ENCODE data around the gene ZW10. TPM values are rescaled to one million over a fixed set of nuclear protein-coding genes. Genes with fewer than 3 reads are reported as not detected.

Gene ZW10
- total RNA-seq, 2 experiments from 2014 or later, result 2.0 to 2.2 TPM

GRCh38 chr11:113782134-113782533 lies 8.6 kb upstream of the ZW10 start:
- TF ChIP-seq, protein P1, sequence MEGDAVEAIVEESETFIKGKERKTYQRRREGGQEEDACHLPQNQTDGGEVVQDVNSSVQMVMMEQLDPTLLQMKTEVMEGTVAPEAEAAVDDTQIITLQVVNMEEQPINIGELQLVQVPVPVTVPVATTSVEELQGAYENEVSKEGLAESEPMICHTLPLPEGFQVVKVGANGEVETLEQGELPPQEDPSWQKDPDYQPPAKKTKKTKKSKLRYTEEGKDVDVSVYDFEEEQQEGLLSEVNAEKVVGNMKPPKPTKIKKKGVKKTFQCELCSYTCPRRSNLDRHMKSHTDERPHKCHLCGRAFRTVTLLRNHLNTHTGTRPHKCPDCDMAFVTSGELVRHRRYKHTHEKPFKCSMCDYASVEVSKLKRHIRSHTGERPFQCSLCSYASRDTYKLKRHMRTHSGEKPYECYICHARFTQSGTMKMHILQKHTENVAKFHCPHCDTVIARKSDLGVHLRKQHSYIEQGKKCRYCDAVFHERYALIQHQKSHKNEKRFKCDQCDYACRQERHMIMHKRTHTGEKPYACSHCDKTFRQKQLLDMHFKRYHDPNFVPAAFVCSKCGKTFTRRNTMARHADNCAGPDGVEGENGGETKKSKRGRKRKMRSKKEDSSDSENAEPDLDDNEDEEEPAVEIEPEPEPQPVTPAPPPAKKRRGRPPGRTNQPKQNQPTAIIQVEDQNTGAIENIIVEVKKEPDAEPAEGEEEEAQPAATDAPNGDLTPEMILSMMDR (IDR thresholded peaks at IDR 0.05), result no peak
- no peaks in the 10 kb centered on the region for H3K36me3 ChIP-seq (ENCODE audit: insufficient read depth, low read length)
- peaks cover 35% of the 10 kb centered on the region for H3K27me3 Mint-ChIP-seq
- no peaks in the 10 kb centered on the region for H3K36me3 Mint-ChIP-seq (ENCODE audit: low read depth)
- H3K4me3 Mint-ChIP-seq, result no peak overlapping the region
- no peaks in the 10 kb centered on the region for H3K9me3 ChIP-seq (ENCODE audit: control insufficient read depth in 1 of 2, insufficient read depth in 1 of 2, low read length in 2 of 2)
- H3K4me1 ChIP-seq (ENCODE audit: insufficient read depth, low read length), result no peaks in the 10 kb centered on the region
- POLR2A ChIA-PET, result no interaction called here
- peaks cover 0 to 20% of the 10 kb centered on the region in 2 experiments for H3K27me3 ChIP-seq (ENCODE audit: control insufficient read depth in 1 of 2, insufficient read depth in 2 of 2, low read length in 2 of 2)
- no peak for DNase-seq
- H3K27ac Mint-ChIP-seq, result no peak overlapping the region
- no peak for ATAC-seq (ENCODE audit: poor library complexity)
- CTCF ChIA-PET, result interaction anchor here (1.2 kb wide), 1 partner anchor 9 kb away, joined by 4 read pairs; the partner anchor contains the start of gene ZW10
- intact Hi-C loops (cut with DNase I, micrococcal nuclease), result no loop called here
- no peak overlapping the region for H3K4me3 ChIP-seq (ENCODE audit: low read length)
- H3K4me1 Mint-ChIP-seq (ENCODE audit: low read depth), result no peaks in the 10 kb centered on the region
- H3K9me3 Mint-ChIP-seq, result no peaks in the 10 kb centered on the region
- H3K27ac ChIP-seq (ENCODE audit: low read depth in 1 of 2, low read length in 2 of 2), result no peak overlapping the region

DNA sequence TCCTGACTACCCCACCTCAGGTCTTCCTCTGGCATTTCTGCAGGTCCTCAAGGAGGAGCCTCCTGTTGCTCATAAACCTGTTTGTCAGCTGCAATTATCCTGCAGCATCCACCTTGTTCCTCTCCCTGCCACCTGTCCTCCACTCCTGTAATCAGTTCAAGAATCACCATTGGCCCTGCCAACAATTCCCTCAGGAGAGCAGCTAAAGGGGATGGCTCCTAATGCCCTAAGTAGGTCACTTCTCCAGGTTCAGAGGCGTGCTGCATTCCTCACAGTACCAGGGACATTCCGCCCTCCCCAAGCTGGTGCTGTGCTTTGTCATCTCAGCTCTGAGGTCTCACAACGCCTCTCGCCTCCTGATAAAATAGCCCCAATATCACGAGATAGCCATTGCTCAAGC lies 8.2 kb upstream of the ZW10 start:
- POLR2A ChIA-PET, result no interaction called here
- H3K27ac ChIP-seq (ENCODE audit: low read depth in 1 of 2, low read length in 2 of 2), result no peak overlapping the region
- Mint-ChIP-seq H3K9me3 (no peaks in the 10 kb centered on the region), H3K27ac (no peak overlapping the region), H3K27me3 (peaks cover 31% of the 10 kb centered on the region), H3K4me3 (no peak overlapping the region), H3K36me3 (ENCODE audit: low read depth) (no peaks in the 10 kb centered on the region), H3K4me1 (ENCODE audit: low read depth) (no peaks in the 10 kb centered on the region)
- no peak overlapping the region for H3K4me3 ChIP-seq (ENCODE audit: low read length)
- no peaks in the 10 kb centered on the region for H3K4me1 ChIP-seq (ENCODE audit: insufficient read depth, low read length)
- TF ChIP-seq, protein P1 (IDR thresholded peaks at IDR 0.05), result no peak
- H3K9me3 ChIP-seq (ENCODE audit: control insufficient read depth in 1 of 2, insufficient read depth in 1 of 2, low read length in 2 of 2), result no peaks in the 10 kb centered on the region
- ATAC-seq (ENCODE audit: poor library complexity) (no peak), DNase-seq (no peak)
- no peaks in the 10 kb centered on the region for H3K36me3 ChIP-seq (ENCODE audit: insufficient read depth, low read length)
- CTCF ChIA-PET, result interaction anchor here (1.2 kb wide), 1 partner anchor 8 kb away, joined by 4 read pairs; the partner anchor contains the start of gene ZW10
- H3K27me3 ChIP-seq (ENCODE audit: control insufficient read depth in 1 of 2, insufficient read depth in 2 of 2, low read length in 2 of 2), result peaks cover 0 to 20% of the 10 kb centered on the region in 2 experiments
- intact Hi-C loops (cut with DNase I, micrococcal nuclease), result no loop called here

DNA sequence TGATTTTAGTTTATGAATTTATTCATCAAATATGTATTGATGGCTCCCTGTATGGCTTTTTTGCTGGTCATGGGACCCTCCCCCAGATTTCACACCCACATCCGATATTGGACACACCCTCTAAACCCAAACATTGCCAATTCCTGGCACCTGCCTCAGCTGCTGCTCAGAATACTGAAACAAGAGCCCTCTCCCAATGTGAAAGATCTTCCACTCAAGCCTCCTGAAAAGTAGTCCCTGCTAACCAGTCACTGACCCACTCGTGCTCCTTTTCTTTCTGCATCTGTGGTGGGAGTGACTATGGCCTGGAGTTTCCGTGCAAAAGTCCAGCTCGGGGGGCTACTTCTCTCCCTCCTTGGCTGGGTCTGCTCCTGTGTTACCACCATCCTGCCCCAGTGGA lies 6.0 kb upstream of the ZW10 start, which contains the start of gene CLDN25:
Gene CLDN25, plus strand, starts transcription at position 301 of the 400 bp plus-strand sequence. Its CDS starts 0 bp downstream, at position 301.
- intact Hi-C loops (cut with DNase I, micrococcal nuclease), result loop anchor here (10.0 kb wide), 4 partner anchors 465 to 1705 kb away; partner anchors contain the start of genes NKAPD1 (in 1 of the 2), PIH1D2 (in 1 of the 2) and TTC12 (in 1 of the 2)
- no peaks in the 10 kb centered on the region for H3K36me3 Mint-ChIP-seq (ENCODE audit: low read depth)

More for the DNA sequence above, 6.0 kb upstream of the ZW10 start, which contains the start of gene CLDN25:
- no peak within 1 kb of the TSS for H3K4me3 ChIP-seq (ENCODE audit: low read length)
- Mint-ChIP-seq H3K9me3 (no peaks in the 10 kb centered on the region), H3K4me1 (ENCODE audit: low read depth) (peaks cover 2% of the 10 kb centered on the region), H3K27ac (no peak within 1 kb of the TSS), H3K27me3 (peaks cover 28% of the 10 kb centered on the region), H3K4me3 (no peak within 1 kb of the TSS)
- ATAC-seq (ENCODE audit: poor library complexity) (no peak), DNase-seq (no peak)
- H3K36me3 ChIP-seq (ENCODE audit: insufficient read depth, low read length), result no peaks in the 10 kb centered on the region
- CTCF ChIA-PET, result no interaction called here
- peaks cover 0 to 20% of the 10 kb centered on the region in 2 experiments for H3K27me3 ChIP-seq (ENCODE audit: control insufficient read depth in 1 of 2, insufficient read depth in 2 of 2, low read length in 2 of 2)
- no peaks in the 10 kb centered on the region for H3K9me3 ChIP-seq (ENCODE audit: control insufficient read depth in 1 of 2, insufficient read depth in 1 of 2, low read length in 2 of 2)
- no peaks in the 10 kb centered on the region for H3K4me1 ChIP-seq (ENCODE audit: insufficient read depth, low read length)
- H3K27ac ChIP-seq (ENCODE audit: low read depth in 1 of 2, low read length in 2 of 2), result no peak within 1 kb of the TSS
- POLR2A ChIA-PET, result no interaction called here
- TF ChIP-seq, protein P1 (IDR thresholded peaks at IDR 0.05), result no peak

All from CD4-positive, alpha-beta T cell (primary cell).